ENCODE results near the gene PCDHAC2.

DNA sequence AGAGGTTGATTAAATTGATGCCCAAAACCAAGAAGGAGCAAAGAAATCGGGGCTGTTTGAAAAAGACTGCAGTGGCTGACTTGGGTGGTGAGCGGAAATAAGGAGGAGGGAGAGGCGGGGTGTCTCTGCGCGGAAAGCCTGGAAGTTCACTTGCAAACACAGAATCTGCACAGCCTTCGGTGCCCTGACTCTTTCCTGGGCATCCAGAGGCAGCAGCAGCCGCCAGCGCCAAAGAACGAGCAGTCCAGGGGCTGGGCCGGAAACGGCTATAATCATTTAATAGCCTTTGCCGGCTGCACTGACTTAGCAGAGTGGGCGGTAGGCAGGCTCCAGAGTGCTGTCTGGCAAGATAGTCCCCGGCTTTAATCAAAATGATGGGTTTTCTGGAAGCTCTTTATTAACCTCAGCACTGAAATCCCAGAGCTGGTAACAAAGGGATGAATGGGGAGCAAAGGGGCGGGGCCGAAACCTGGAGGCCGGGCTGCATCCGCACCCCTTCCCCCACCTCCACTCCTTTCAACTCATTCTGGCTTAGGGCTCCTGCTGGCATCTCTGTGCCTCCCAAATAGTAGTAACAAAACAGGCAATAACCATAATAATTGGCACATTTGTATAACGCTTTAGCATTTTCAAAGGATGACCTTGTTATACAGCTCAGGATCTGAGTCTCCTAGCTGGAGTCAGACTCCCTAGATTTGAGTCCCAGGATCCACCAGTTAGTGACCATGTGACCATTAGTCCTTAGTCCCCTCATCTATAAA lies 35.7 kb downstream of the PCDHAC2 start:
- TF ChIP-seq CTCF (IDR thresholded peaks at IDR 0.05) (no peak), POLR2A (IDR thresholded peaks at IDR 0.05) (no peak)
